Neural cell (in vitro differentiated cells): ENCODE measurements around the gene PHOSPHO2. TPM values are rescaled to one million over a fixed set of nuclear protein-coding genes. Genes with fewer than 3 reads are reported as not detected.
"Not testable (repeated sequence)": the region's sequence is repeated elsewhere in the genome, so short reads cannot be mapped to it uniquely, and the experiment has no call there.

Source experiments
- H2AFZ ChIP-seq: fragments of 200-600, 300-800 bp; sonication (generic), shearing (Covaris generic); 2 replicates; pipeline ENCODE4 v1.6.0; 2014; ENCODE audit warnings: low read depth, mild to moderate bottlenecking, antibody characterized with exemption, low read length, moderate library complexity
- H3F3A ChIP-seq: fragments of 200-600 bp; shearing (Covaris generic); 2 replicates; pipeline ENCODE4 v1.6.1; 2016; ENCODE audit warnings: mild to moderate bottlenecking, moderate library complexity, mixed read lengths, antibody characterized with exemption, low read length; ENCODE audit not compliant: insufficient read depth, poor library complexity, severe bottlenecking
- H3K27ac ChIP-seq: fragments of 200-600, 300-800 bp; sonication (generic), shearing (Covaris generic); 2 replicates; pipeline ENCODE4 v1.5.1; 2014; ENCODE audit warnings: mild to moderate bottlenecking, low read length, moderate library complexity
- H3K27me3 ChIP-seq: fragments of 300-800, 200-600 bp; sonication (generic), shearing (Covaris generic); 2 replicates; pipeline ENCODE4 v1.6.0; 2014; ENCODE audit warnings: mild to moderate bottlenecking, low read depth, low read length, moderate library complexity; ENCODE audit not compliant: insufficient read depth
- H3K36me3 ChIP-seq: fragments of 300-800, 200-600 bp; sonication (generic), shearing (Covaris generic); 2 replicates; pipeline ENCODE4 v1.5.1; 2014; ENCODE audit warnings: mild to moderate bottlenecking, antibody characterized with exemption, low read length, moderate library complexity; ENCODE audit not compliant: insufficient read depth
- H3K4me2 ChIP-seq: fragments of 300-800, 200-600 bp; sonication (generic), shearing (Covaris generic); 2 replicates; pipeline ENCODE4 v1.6.0; 2014; ENCODE audit warnings: mild to moderate bottlenecking, low read length
- H3K4me3 ChIP-seq: fragments of 300-800, 200-600 bp; sonication (generic), shearing (Covaris generic); 2 replicates; pipeline ENCODE4 v1.5.1; 2014; ENCODE audit warnings: mild to moderate bottlenecking, low read length, moderate library complexity
- H3K79me2 ChIP-seq: fragments of 200-600 bp; shearing (Covaris generic); replicated peaks from 2 replicates; pipeline ENCODE4 v1.6.0; 2014; ENCODE audit warnings: mild to moderate bottlenecking, low read length, moderate library complexity; ENCODE audit not compliant: insufficient read depth
- H3K9ac ChIP-seq: fragments of 300-800, 200-600 bp; sonication (generic), shearing (Covaris generic); 2 replicates; pipeline ENCODE4 v1.6.1; 2016; ENCODE audit warnings: mild to moderate bottlenecking, low read length, mixed read lengths
- H3K9me2 ChIP-seq: fragments of 200-600 bp; shearing (Covaris generic); 2 replicates; pipeline ENCODE4 v1.6.1; 2016; ENCODE audit warnings: mild to moderate bottlenecking, low read length, mixed read lengths; ENCODE audit not compliant: insufficient read depth
- H3K9me3 ChIP-seq: fragments of 200-600, 300-800 bp; sonication (generic), shearing (Covaris generic); 2 replicates; pipeline ENCODE4 v1.6.1; 2016; ENCODE audit warnings: mild to moderate bottlenecking, mixed run types, low read length, moderate library complexity, mixed read lengths
- H4K20me1 ChIP-seq: fragments of 200-600 bp; shearing (Covaris generic); 2 replicates; pipeline ENCODE4 v1.6.1; 2016; ENCODE audit warnings: mild to moderate bottlenecking, mixed run types; ENCODE audit not compliant: insufficient read depth
- EP300 ChIP-seq: fragments of 450-650 bp; conservative IDR thresholded peaks from 2 replicates; pipeline ENCODE4 v1.6.1; 2014; ENCODE audit warnings: antibody characterized with exemption, mild to moderate bottlenecking, moderate library complexity; ENCODE audit not compliant: poor library complexity, severe bottlenecking
- EZH2 ChIP-seq: fragments of 200-600, 300-800 bp; shearing (Covaris generic), sonication (generic); IDR thresholded peaks from 2 replicates; pipeline ENCODE4 v1.6.1; 2014; ENCODE audit warnings: antibody characterized with exemption, low read length, borderline replicate concordance, mild to moderate bottlenecking; ENCODE audit not compliant: insufficient read depth, poor library complexity, severe bottlenecking
- MXI1 ChIP-seq: fragments of 450-650 bp; conservative IDR thresholded peaks from 2 replicates; pipeline ENCODE4 v1.6.1; 2014; ENCODE audit warnings: antibody characterized with exemption, mild to moderate bottlenecking; ENCODE audit not compliant: poor library complexity, severe bottlenecking
- POLR2AphosphoS5 ChIP-seq: IDR thresholded peaks from 2 replicates; pipeline ENCODE4 v1.6.1; 2012
- RAD21 ChIP-seq: fragments of 450-650 bp; conservative IDR thresholded peaks from 2 replicates; pipeline ENCODE4 v1.6.1; 2014; ENCODE audit warnings: antibody characterized with exemption, mild to moderate bottlenecking, moderate library complexity
- REST ChIP-seq: IDR thresholded peaks from 2 replicates; pipeline ENCODE4 v1.6.1; 2012; ENCODE audit warnings: borderline replicate concordance
- SMC3 ChIP-seq: fragments of 450-650 bp; conservative IDR thresholded peaks from 2 replicates; pipeline ENCODE4 v1.6.1; 2014; ENCODE audit warnings: antibody characterized with exemption, mild to moderate bottlenecking, moderate library complexity; ENCODE audit not compliant: poor library complexity
- TAF1 ChIP-seq: IDR thresholded peaks from 2 replicates; pipeline ENCODE4 v1.6.1; 2012; ENCODE audit warnings: low read depth
- polyA plus RNA-seq: library from polyadenylated mRNA; depleted of rRNA; stranded (reverse); fragments of >200 nt; gene quantifications from 2 replicates; pipeline ENCODE4 v1.2.3, GENCODE V29; 2014
- TF ChIP-seq, protein P1 (sequence below): fragments of 450-650 bp; IDR thresholded peaks from 2 replicates; pipeline ENCODE4 v1.5.1; 2014; ENCODE audit warnings: antibody characterized with exemption, mild to moderate bottlenecking, moderate library complexity; ENCODE audit not compliant: poor library complexity, severe bottlenecking

Gene PHOSPHO2
- polyA plus RNA-seq, 1 donor from 2014 or later: 25.4 TPM

DNA sequence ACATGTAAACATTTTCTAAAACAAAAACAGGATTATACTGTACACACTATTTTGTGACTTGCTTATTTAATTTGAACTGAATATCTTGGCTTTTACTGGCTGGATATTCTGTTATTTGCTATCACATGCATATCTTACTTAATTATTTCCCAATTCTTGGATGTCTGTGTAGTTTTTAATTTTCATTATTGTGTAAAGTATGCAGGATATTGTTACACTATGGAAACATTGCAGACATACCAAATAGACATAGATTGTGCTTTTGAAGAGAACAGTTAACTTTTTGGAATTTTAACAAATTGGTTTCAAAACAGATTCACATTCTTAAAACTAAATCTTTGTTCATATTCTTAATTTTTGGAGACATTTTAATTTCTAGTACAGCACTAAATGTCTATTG is 2.1 kb downstream of the PHOSPHO2 start:
- no peak overlapping the region for H3K4me2 ChIP-seq
- no peak overlapping the region for H3K4me3 ChIP-seq
- no peaks in the 10 kb centered on the region for H3K36me3 ChIP-seq
- H3F3A ChIP-seq: no peaks in the 10 kb centered on the region
- no peaks in the 10 kb centered on the region for H4K20me1 ChIP-seq
- H2AFZ ChIP-seq: no peak overlapping the region
- TF ChIP-seq EZH2 (no peak), EP300 (no peak), SMC3 (no peak), POLR2AphosphoS5 (no peak), RAD21 (no peak), MXI1 (no peak), REST (no peak), TAF1 (no peak)
- TF ChIP-seq, protein P1, sequence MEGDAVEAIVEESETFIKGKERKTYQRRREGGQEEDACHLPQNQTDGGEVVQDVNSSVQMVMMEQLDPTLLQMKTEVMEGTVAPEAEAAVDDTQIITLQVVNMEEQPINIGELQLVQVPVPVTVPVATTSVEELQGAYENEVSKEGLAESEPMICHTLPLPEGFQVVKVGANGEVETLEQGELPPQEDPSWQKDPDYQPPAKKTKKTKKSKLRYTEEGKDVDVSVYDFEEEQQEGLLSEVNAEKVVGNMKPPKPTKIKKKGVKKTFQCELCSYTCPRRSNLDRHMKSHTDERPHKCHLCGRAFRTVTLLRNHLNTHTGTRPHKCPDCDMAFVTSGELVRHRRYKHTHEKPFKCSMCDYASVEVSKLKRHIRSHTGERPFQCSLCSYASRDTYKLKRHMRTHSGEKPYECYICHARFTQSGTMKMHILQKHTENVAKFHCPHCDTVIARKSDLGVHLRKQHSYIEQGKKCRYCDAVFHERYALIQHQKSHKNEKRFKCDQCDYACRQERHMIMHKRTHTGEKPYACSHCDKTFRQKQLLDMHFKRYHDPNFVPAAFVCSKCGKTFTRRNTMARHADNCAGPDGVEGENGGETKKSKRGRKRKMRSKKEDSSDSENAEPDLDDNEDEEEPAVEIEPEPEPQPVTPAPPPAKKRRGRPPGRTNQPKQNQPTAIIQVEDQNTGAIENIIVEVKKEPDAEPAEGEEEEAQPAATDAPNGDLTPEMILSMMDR: no peak
- H3K79me2 ChIP-seq: peaks cover 18% of the 10 kb centered on the region
- H3K9me3 ChIP-seq: no peaks in the 10 kb centered on the region
- H3K9me2 ChIP-seq: no peaks in the 10 kb centered on the region
- no peaks in the 10 kb centered on the region for H3K27me3 ChIP-seq
- H3K9ac ChIP-seq: no peak overlapping the region
- H3K27ac ChIP-seq: no peak overlapping the region

GRCh38 chr2:169699173-169699572 is 4.9 kb downstream of the PHOSPHO2 start:
- H3K27ac ChIP-seq, H2AFZ ChIP-seq, H3K9ac ChIP-seq, H3K9me2 ChIP-seq, H4K20me1 ChIP-seq, H3K36me3 ChIP-seq, H3K4me2 ChIP-seq, H3F3A ChIP-seq, H3K27me3 ChIP-seq, H3K4me3 ChIP-seq, H3K9me3 ChIP-seq: not testable (repeated sequence)
- H3K79me2 ChIP-seq: peaks cover 13% of the 10 kb centered on the region

DNA sequence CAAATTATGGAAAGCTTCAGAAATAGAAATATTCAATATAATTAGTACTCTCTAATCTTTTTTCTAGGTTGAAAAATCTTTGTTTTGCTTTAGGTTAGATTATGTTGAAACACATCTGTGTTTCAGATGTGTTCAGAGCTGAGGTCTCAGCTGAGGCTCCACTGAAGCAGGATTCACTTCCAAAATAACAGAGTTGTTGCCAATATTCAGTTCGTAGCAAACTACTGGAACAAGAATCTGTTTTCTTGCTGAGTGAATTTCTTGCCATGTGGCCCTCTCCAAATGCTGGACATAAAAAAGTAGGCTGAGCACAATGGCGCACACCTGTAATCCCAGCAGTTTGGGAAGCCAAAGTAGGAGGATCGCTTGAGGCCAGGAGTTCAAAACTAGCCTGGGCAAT is 8.7 kb downstream of the PHOSPHO2 start:
- no peaks in the 10 kb centered on the region for H3K9me3 ChIP-seq
- H3K9me2 ChIP-seq: no peaks in the 10 kb centered on the region
- H4K20me1 ChIP-seq: no peaks in the 10 kb centered on the region
- no peak overlapping the region for H3K27ac ChIP-seq
- H3K27me3 ChIP-seq: no peaks in the 10 kb centered on the region
- H3K79me2 ChIP-seq: peaks cover 2% of the 10 kb centered on the region
- no peak overlapping the region for H2AFZ ChIP-seq
- no peaks in the 10 kb centered on the region for H3F3A ChIP-seq
- no peaks in the 10 kb centered on the region for H3K36me3 ChIP-seq
- H3K4me3 ChIP-seq: no peak overlapping the region
- no peak overlapping the region for H3K9ac ChIP-seq
- no peak for TF ChIP-seq MXI1
- TF ChIP-seq EZH2: no peak
- no peak for TF ChIP-seq SMC3
- TF ChIP-seq, protein P1: no peak
- no peak for TF ChIP-seq TAF1
- no peak for TF ChIP-seq EP300
- TF ChIP-seq REST: no peak
- TF ChIP-seq POLR2AphosphoS5: no peak
- TF ChIP-seq RAD21: no peak
- no peak overlapping the region for H3K4me2 ChIP-seq
